Right lobe of liver (tissue), 4 donors: ENCODE data around the gene NRSN2.

ENCODE experiments used
- CTCF ChIP-seq, 4 donors: fragments of 200-600 bp in 3 of 4; fragments of 450-650 bp in 1 of 4; IDR thresholded peaks; one replicate each; pipeline versions ENCODE4 v1.5.1 to v1.8.0; 2016 to 2022; ENCODE audit warnings: antibody characterized with exemption in 4 of 4, mild to moderate bottlenecking in 2 of 4
- POLR2A ChIP-seq: fragments of 450-650 bp; IDR thresholded peaks from one replicate; pipeline ENCODE4 v1.6.1; 2017; ENCODE audit warnings: antibody characterized with exemption, mild to moderate bottlenecking
- donor health status: DM: no; HTN: no; CAD: no.
- donor health status: DM: no; HTN: no; CAD: no.
- donor health status: DM: no; HTN: yes; CAD: no.

GRCh38 chr20:400128-400453, 53.2 kb downstream of the NRSN2 start:
- TF ChIP-seq CTCF (IDR thresholded peaks at IDR 0.05) (no peak), POLR2A (no peak)
